GM12878 (cell line): ENCODE data around the gene JDP2. TPM values are rescaled to one million over a fixed set of nuclear protein-coding genes. Genes with fewer than 3 reads are reported as not detected.

Source experiments
- ATAC-seq: fragments of 200-7000 bp; cut with Tn5 transposase; 3 replicates; pipeline ENCODE4 v1.9.1; 2020; ENCODE audit warnings: mild to moderate bottlenecking, moderate library complexity
- BruUV-seq: library from RNA; stranded (reverse); fragments of 400-500 nt; replicated peaks from 2 replicates; lab custom pipeline; 2021; lab: Mats Ljungman, UMichigan
- CTCF ChIA-PET: fragments of 300-600 bp; sonication (Branson Sonifier 250); formaldehyde crosslinking; extraction: SDS; loops from one replicate; lab custom pipeline; 2021; ENCODE audit warnings: inconsistent platforms; lab: Yijun Ruan, JAX
- POLR2A ChIA-PET: fragments of 350-600 bp; formaldehyde crosslinking; extraction: SDS; loops from one replicate; lab custom pipeline; 2021; ENCODE audit warnings: inconsistent platforms; lab: Charles Lee
- RAD21 ChIA-PET: fragments of 300-600 bp; sonication (Branson Sonifier 250); formaldehyde crosslinking; loops from one replicate; lab custom pipeline; 2023; ENCODE audit warnings: antibody characterized with exemption; ENCODE audit not compliant: unreplicated experiment; lab: Charles Lee
- SMC1A ChIA-PET: fragments of 300-600 bp; sonication (Branson Sonifier 250); formaldehyde crosslinking; loops from one replicate; lab custom pipeline; 2023; ENCODE audit not compliant: unreplicated experiment, uncharacterized antibody; lab: Charles Lee
- DNase-seq: peaks from one replicate; pipeline ENCODE4 v3.0.0-alpha.2; 2011; ENCODE audit warnings: low read depth, low spot score
- FAIRE-seq: peaks from 3 replicates; lab custom pipeline; 2011; peaks lifted over from hg19 to GRCh38; lab: Jason Lieb, UNC
- H2AFZ ChIP-seq: 2 replicates; pipeline ENCODE4 v1.6.0; 2011; ENCODE audit warnings: low read depth, low read length, control low read depth; ENCODE audit not compliant: control insufficient read depth
- H3K27ac ChIP-seq: 2 replicates; pipeline ENCODE4 v1.5.1; 2011; ENCODE audit warnings: control low read depth; ENCODE audit not compliant: control insufficient read depth, insufficient read depth
- H3K27me3 ChIP-seq, 2 experiments: replicated peaks in 1 of 2; 2 replicates each; pipeline versions ENCODE4 v1.6.0 to v1.6.1; 2011; ENCODE audit warnings: low read length in 1 of 2; ENCODE audit not compliant: control insufficient read depth in 2 of 2, insufficient read depth in 2 of 2
- H3K36me3 ChIP-seq, 2 experiments: 2 replicates each; pipeline ENCODE4 v1.5.1; 2011; ENCODE audit warnings: low read length in 1 of 2; ENCODE audit not compliant: control insufficient read depth in 2 of 2, insufficient read depth in 2 of 2
- H3K4me1 ChIP-seq: 2 replicates; pipeline ENCODE4 v1.6.1; 2011; ENCODE audit warnings: mild to moderate bottlenecking, low read length, moderate library complexity, mixed read lengths; ENCODE audit not compliant: control insufficient read depth, insufficient read depth
- H3K4me2 ChIP-seq: 2 replicates; pipeline ENCODE4 v1.6.0; 2011; ENCODE audit warnings: control low read depth; ENCODE audit not compliant: control insufficient read depth, insufficient read depth
- H3K4me3 ChIP-seq: fragments of 200-600 bp; sonication (generic); 2 replicates; pipeline ENCODE4 v1.5.1; 2016
- H3K79me2 ChIP-seq: 2 replicates; pipeline ENCODE4 v1.6.0; 2011; ENCODE audit warnings: low read length; ENCODE audit not compliant: control insufficient read depth, insufficient read depth
- H3K9ac ChIP-seq: 2 replicates; pipeline ENCODE4 v1.8.0; 2011; ENCODE audit warnings: low read length, control low read depth, mixed read lengths; ENCODE audit not compliant: control insufficient read depth, insufficient read depth
- H3K9me3 ChIP-seq: replicated peaks from 3 replicates; pipeline ENCODE4 v1.5.1; 2011; ENCODE audit warnings: mild to moderate bottlenecking, low read length; ENCODE audit not compliant: control insufficient read depth, insufficient read depth
- H4K20me1 ChIP-seq: 2 replicates; pipeline ENCODE4 v1.6.0; 2011; ENCODE audit not compliant: control insufficient read depth, insufficient read depth
- ATF7 ChIP-seq: fragments of 450-650 bp; IDR thresholded peaks from 2 replicates; pipeline ENCODE4 v1.6.1; 2016; ENCODE audit warnings: low read depth, mild to moderate bottlenecking
- CREB1 ChIP-seq: IDR thresholded peaks from 2 replicates; pipeline ENCODE4 v1.6.1; 2012; ENCODE audit warnings: low read depth, mild to moderate bottlenecking, inconsistent platforms
- CREM ChIP-seq: IDR thresholded peaks from 2 replicates; pipeline ENCODE4 v1.6.1; 2014; ENCODE audit warnings: antibody characterized with exemption, low read depth
- KLF5 ChIP-seq: fragments of 450-650 bp; IDR thresholded peaks from 2 replicates; pipeline ENCODE4 v1.6.1; 2014; ENCODE audit warnings: mild to moderate bottlenecking; ENCODE audit not compliant: partially characterized antibody
- MTA3 ChIP-seq: IDR thresholded peaks from 2 replicates; pipeline ENCODE4 v1.6.1; 2012; ENCODE audit warnings: low read length, inconsistent platforms, borderline replicate concordance
- NFYB ChIP-seq: IDR thresholded peaks from 2 replicates; pipeline ENCODE4 v1.6.1; 2011; ENCODE audit warnings: low read depth, mild to moderate bottlenecking, low read length, improper control_type of control experiment, moderate library complexity; ENCODE audit not compliant: insufficient read depth
- POLR2AphosphoS5 ChIP-seq: IDR thresholded peaks from 2 replicates; pipeline ENCODE4 v1.6.1; 2011; ENCODE audit warnings: mild to moderate bottlenecking, low read length, inconsistent platforms
- RELA ChIP-seq: fragments of 450-650 bp; IDR thresholded peaks from 2 replicates; pipeline ENCODE4 v1.8.0; 2014; ENCODE audit warnings: borderline replicate concordance; ENCODE audit not compliant: partially characterized antibody
- RFX5 ChIP-seq: IDR thresholded peaks from 2 replicates; pipeline ENCODE4 v1.6.1; 2011; ENCODE audit warnings: low read depth, low read length, improper control_type of control experiment
- WGBS: methylation state at CpG from one replicate; pipeline ENCODE4 v1.1.6; 2016; ENCODE audit warnings: low lambda C conversion rate; ENCODE audit not compliant: insufficient replicate concordance, insufficient coverage; ENCODE audit errors: missing lambda C conversion rate; 5-methylcytosine and 5-hydroxymethylcytosine counted together
- in situ Hi-C: fragments of 300-500 bp; cut with MboI; formaldehyde crosslinking; loops from 9 replicates; pipeline ENCODE4 v1.14.3; 2018; ENCODE audit warnings: mixed read lengths
- intact Hi-C: fragments of 100-400 bp; cut with micrococcal nuclease; formaldehyde crosslinking; loops from one replicate; pipeline ENCODE4 v1.14.2; 2022; ENCODE audit not compliant: unreplicated experiment
- polyA plus RNA-seq, 11 experiments: library from polyadenylated mRNA; depleted of rRNA in 4 of 11; unstranded in 6 of 11; stranded (reverse) in 5 of 11; fragments of >200 nt; fragmentation: Nextera tagmentation in 4 of 11; fragmentation: Illumina TruSeq in 1 of 11; extraction: Ambion mirVana in 4 of 11; extraction: Trizol in 1 of 11; gene quantifications; 1 replicate in 1 of 11; 2 replicates in 10 of 11; pipeline versions ENCODE4 v1.2.1 to v1.2.3, GENCODE V29; 2011 to 2016; ENCODE audit warnings: inconsistent platforms in 2 of 11, missing spikeins in 2 of 11, low read depth in 1 of 11
- total RNA-seq, 4 experiments: library from RNA; depleted of rRNA in 3 of 4; stranded (reverse); fragments of >200 nt in 3 of 4; fragmentation: Illumina TruSeq in 1 of 4; extraction: Trizol in 1 of 4; gene quantifications; 2 replicates each; pipeline versions ENCODE4 v1.2.1 to v1.2.3, GENCODE V29; 2013 to 2021
- TF ChIP-seq, protein P1 (sequence below), 3 experiments: IDR thresholded peaks in 2 of 3; conservative IDR thresholded peaks in 1 of 3; 2 replicates each; pipeline ENCODE4 v1.5.1; 2011; ENCODE audit warnings: low read depth in 3 of 3, low read length in 3 of 3, mild to moderate bottlenecking in 3 of 3, control low read depth in 2 of 3, moderate library complexity in 2 of 3, inconsistent platforms in 1 of 3, mixed read lengths in 1 of 3; ENCODE audit not compliant: control insufficient read depth in 2 of 3, insufficient read depth in 1 of 3; ENCODE audit errors: extremely low read depth in 1 of 3

Gene JDP2
- total and polyA plus RNA-seq, 10 of the 15 experiments (the other 5 are each of a cell fraction or from before 2014, with no cell fraction given): 0.71 to 21.3 (median 11.2) TPM

DNA sequence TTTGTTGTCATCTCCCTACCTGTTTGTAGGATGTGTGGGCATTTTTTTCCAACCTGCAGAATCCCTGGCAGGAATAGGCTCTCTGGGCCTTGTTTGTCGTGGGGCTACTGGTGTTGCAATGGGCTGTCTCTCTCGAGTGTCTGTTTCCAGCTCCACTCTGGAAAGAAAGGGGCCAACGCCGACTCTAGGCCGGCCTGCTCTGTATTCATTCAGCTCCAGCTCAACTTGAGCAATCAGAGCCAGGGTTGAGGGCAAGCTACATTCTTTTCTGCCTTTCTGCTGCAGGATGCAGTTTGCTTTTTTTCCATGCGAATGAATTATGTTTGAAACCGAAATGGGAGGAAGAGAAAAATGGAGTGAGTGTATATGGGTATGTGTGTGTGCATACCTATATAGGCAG lies 2.3 kb downstream of the JDP2 start (continued):
- no peak for TF ChIP-seq CREB1
- no peak for TF ChIP-seq CREM
- no peak for TF ChIP-seq MTA3
- no peak for TF ChIP-seq RFX5
- TF ChIP-seq, protein P1, sequence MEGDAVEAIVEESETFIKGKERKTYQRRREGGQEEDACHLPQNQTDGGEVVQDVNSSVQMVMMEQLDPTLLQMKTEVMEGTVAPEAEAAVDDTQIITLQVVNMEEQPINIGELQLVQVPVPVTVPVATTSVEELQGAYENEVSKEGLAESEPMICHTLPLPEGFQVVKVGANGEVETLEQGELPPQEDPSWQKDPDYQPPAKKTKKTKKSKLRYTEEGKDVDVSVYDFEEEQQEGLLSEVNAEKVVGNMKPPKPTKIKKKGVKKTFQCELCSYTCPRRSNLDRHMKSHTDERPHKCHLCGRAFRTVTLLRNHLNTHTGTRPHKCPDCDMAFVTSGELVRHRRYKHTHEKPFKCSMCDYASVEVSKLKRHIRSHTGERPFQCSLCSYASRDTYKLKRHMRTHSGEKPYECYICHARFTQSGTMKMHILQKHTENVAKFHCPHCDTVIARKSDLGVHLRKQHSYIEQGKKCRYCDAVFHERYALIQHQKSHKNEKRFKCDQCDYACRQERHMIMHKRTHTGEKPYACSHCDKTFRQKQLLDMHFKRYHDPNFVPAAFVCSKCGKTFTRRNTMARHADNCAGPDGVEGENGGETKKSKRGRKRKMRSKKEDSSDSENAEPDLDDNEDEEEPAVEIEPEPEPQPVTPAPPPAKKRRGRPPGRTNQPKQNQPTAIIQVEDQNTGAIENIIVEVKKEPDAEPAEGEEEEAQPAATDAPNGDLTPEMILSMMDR (IDR thresholded peaks at IDR 0.05 in 2 of 3, conservative IDR thresholded peaks at IDR 0.05 in 1 of 3; ENCODE audit: control insufficient read depth in 2 of 3, extremely low read depth in 1 of 3, insufficient read depth in 1 of 3, low read depth in 3 of 3, low read length in 3 of 3): no peak

DNA sequence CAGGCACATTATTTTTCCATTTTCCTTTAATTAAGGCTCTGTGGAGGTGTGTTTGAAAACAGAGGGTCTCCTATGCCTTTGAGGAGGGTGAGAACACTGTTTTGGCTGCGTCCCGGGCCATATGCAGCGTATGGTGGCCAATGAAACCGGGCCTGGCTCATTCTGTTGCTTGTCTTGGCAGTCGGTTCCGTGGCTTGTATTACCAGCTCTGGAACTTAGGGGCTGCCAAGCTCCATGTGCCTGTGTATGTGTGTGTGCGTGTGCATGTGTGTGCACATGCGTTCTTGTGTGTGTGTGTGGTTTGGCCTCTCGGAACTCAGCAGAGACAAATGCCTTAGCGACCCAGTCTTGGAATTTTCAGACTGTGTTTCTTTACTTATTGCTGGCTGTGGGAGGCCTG lies 2.7 kb downstream of the JDP2 start:
- FAIRE-seq (peak; percentile 18), ATAC-seq (no peak), DNase-seq (no peak)
- 96% methylated on average over 10 of the region's 10 CpGs for WGBS
- no peak overlapping the region for H2AFZ ChIP-seq
- in situ Hi-C loops: no loop called here
- no peaks in the 10 kb centered on the region for H3K27me3 ChIP-seq
- no peak overlapping the region for H3K9ac ChIP-seq
- ChIA-PET CTCF (interaction anchor here (0.7 to 3.2 kb wide), 11 partner anchors 11 to 146 kb away, joined by 3 to 15 read pairs (median 5); no protein-coding TSS in a partner anchor), SMC1A (interaction anchor here (0.8 to 4.0 kb wide), 11 partner anchors 9 to 122 kb away, joined by 3 to 22 read pairs (median 3); no protein-coding TSS in a partner anchor), RAD21 (interaction anchor here (0.9 to 3.7 kb wide), 4 partner anchors 11 to 96 kb away, joined by 3 to 23 read pairs (median 13); no protein-coding TSS in a partner anchor), POLR2A (interaction anchor here (0.7 to 1.6 kb wide), 6 partner anchors 11 to 819 kb away, joined by 3 to 6 read pairs (median 3); no protein-coding TSS in a partner anchor)
- H3K27ac ChIP-seq: no peak overlapping the region
- intact Hi-C loops: no loop called here
- H3K4me2 ChIP-seq: peak overlapping the region; percentile 83
- BruUV-seq: no TSS peak
- peaks cover 33% of the 10 kb centered on the region for H3K4me1 ChIP-seq
- H3K79me2 ChIP-seq: peaks cover 64% of the 10 kb centered on the region
- H4K20me1 ChIP-seq: no peaks in the 10 kb centered on the region; the same call in 1 of the 2 replicates
- peaks cover 1 to 3% of the 10 kb centered on the region in 2 experiments; a peak in 3 of 4 replicates for H3K36me3 ChIP-seq
- TF ChIP-seq POLR2AphosphoS5: no peak
- no peak for TF ChIP-seq MTA3
- no peak for TF ChIP-seq NFYB
- no peak for TF ChIP-seq ATF7
- no peak for TF ChIP-seq RELA
- TF ChIP-seq KLF5: no peak
- H3K9me3 ChIP-seq: no peaks in the 10 kb centered on the region
- no peak overlapping the region for H3K4me3 ChIP-seq
